SH-SY5Y (cell line): ENCODE results near the gene ADAM19.

Experiments used
- GATA2 ChIP-seq: IDR thresholded peaks from 2 replicates; pipeline ENCODE4 v1.6.1; 2011; ENCODE audit warnings: mild to moderate bottlenecking, low read depth, low read length
- GATA3 ChIP-seq: IDR thresholded peaks from 2 replicates; pipeline ENCODE4 v1.6.1; 2011; ENCODE audit warnings: low read depth, mild to moderate bottlenecking, low read length, moderate library complexity

ADAM19 gene

GRCh38 chr5:157434096-157434495 lies 141.5 kb downstream of the ADAM19 start:
- TF ChIP-seq GATA2 = no peak
- no peak for TF ChIP-seq GATA3

DNA sequence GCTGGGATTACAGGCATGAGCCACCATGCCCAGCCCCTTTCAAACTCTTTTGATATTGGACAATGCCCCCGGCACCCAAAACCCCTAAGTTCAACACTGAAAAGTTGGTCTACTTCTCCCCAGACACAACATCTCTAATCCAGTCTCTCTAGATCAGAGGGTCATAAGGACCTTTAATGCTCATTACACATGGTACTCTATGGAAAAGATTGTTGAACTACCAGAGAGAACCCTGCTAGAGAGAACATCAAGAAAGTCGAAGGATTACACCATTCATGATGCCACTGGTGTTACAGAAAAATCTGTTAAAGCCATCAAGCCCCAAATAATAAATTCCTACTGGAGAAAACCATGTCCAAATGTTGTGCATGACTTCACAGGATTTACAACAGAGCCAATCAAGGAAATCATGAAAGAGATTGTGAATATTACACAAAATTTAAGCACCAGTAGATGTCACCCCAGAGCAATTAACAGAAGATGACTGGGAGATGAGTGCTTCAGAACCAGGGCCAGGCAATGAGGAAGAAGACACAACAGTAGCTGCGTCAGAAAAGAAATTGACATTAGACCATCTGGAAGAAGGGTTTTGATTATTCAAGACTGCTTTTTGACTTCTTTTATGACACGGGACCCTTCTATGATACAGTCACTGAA lies 143.9 kb downstream of the ADAM19 start:
- no peak for TF ChIP-seq GATA2
- no peak for TF ChIP-seq GATA3
